Transverse colon (tissue), 4 donors: ENCODE data around the gene OPTC. TPM values are rescaled to one million over a fixed set of nuclear protein-coding genes. Genes with fewer than 3 reads are reported as not detected.
A peak's percentile ranks its signal among the peaks of the same experiment; 100 is the strongest.
"Not testable (repeated sequence)": the region's sequence is repeated elsewhere in the genome, so short reads cannot be mapped to it uniquely, and the experiment has no call there.

Source experiments
- DNase-seq: peaks from one replicate; pipeline ENCODE4 v3.0.0-alpha.2; 2019
- H3K27ac ChIP-seq, 4 donors: fragments of 200-600 bp; sonication (generic); 2 replicates each; pipeline ENCODE4 v1.5.1; 2016 to 2018; ENCODE audit warnings: inconsistent platforms in 4 of 4
- H3K27me3 ChIP-seq: fragments of 200-600 bp; sonication (generic); 2 replicates; pipeline ENCODE4 v1.5.1; 2017; ENCODE audit warnings: inconsistent platforms
- H3K36me3 ChIP-seq, 4 donors: fragments of 200-600 bp; sonication (generic); 2 replicates each; pipeline ENCODE4 v1.5.1; 2017 to 2019; ENCODE audit warnings: inconsistent platforms in 4 of 4
- H3K4me1 ChIP-seq, 4 donors: fragments of 200-600 bp; sonication (generic); 2 replicates each; pipeline ENCODE4 v1.5.1; 2017 to 2020; ENCODE audit warnings: inconsistent platforms in 4 of 4
- H3K4me3 ChIP-seq, 4 donors: fragments of 200-600 bp; sonication (generic); 1 replicate in 1 of 4; 2 replicates in 3 of 4; pipeline versions ENCODE4 v1.5.1 to v1.6.1; 2017 to 2019; ENCODE audit warnings: inconsistent platforms in 4 of 4
- H3K9me3 ChIP-seq, 2 donors: fragments of 200-600 bp; sonication (generic); 2 replicates each; pipeline ENCODE4 v1.5.1; 2017 to 2019; ENCODE audit warnings: inconsistent platforms in 2 of 2
- CTCF ChIP-seq, 5 experiments: fragments of 200-600 bp in 3 of 5; fragments of 450-650 bp in 2 of 5; sonication (generic) in 3 of 5; IDR thresholded peaks; 1 replicate in 2 of 5; 2 replicates in 3 of 5; pipeline ENCODE4 v1.5.1; 2016 to 2017; ENCODE audit warnings: antibody characterized with exemption in 5 of 5, inconsistent platforms in 3 of 5, mild to moderate bottlenecking in 2 of 5, moderate library complexity in 1 of 5
- EP300 ChIP-seq: sonication (generic); formaldehyde crosslinking; IDR thresholded peaks from one replicate; pipeline ENCODE4 v1.6.1; 2017; ENCODE audit warnings: antibody characterized with exemption, low read depth
- POLR2A ChIP-seq: fragments of 450-650 bp; IDR thresholded peaks from one replicate; pipeline ENCODE4 v1.6.1; 2016; ENCODE audit warnings: antibody characterized with exemption, mild to moderate bottlenecking, moderate library complexity
- POLR2AphosphoS5 ChIP-seq, 3 donors: sonication (generic); formaldehyde crosslinking; IDR thresholded peaks; one replicate each; pipeline ENCODE4 v1.6.1; 2016; ENCODE audit warnings: antibody characterized with exemption in 3 of 3
- WGBS, 2 donors: methylation state at CpG; one replicate each; pipeline ENCODE4 v1.1.5; 2018; ENCODE audit warnings: low coverage in 1 of 2; 5-methylcytosine and 5-hydroxymethylcytosine counted together
- in situ Hi-C, 4 donors: fragments of 200-750 bp; cut with MboI; loops; one replicate each; pipeline versions ENCODE4 v1.15.0 to v1.15.1; 2017; ENCODE audit warnings: low sequenced_read_pairs in 3 of 4, low pct_ligation_motif_present in 1 of 4, low pct_unique_long_range_greater_than_20kb in 1 of 4
- intact Hi-C: fragments of 100-400 bp; cut with DNase I; formaldehyde crosslinking; loops from one replicate; pipeline ENCODE4 v1.15.1; 2023; ENCODE audit warnings: low total_unique reads
- total RNA-seq, 4 donors: library from RNA; depleted of rRNA; stranded (reverse); fragments of >200 nt; gene quantifications; one replicate each; pipeline ENCODE4 v1.1.0, GENCODE V29; 2016

OPTC gene
- not detected for total RNA-seq

DNA sequence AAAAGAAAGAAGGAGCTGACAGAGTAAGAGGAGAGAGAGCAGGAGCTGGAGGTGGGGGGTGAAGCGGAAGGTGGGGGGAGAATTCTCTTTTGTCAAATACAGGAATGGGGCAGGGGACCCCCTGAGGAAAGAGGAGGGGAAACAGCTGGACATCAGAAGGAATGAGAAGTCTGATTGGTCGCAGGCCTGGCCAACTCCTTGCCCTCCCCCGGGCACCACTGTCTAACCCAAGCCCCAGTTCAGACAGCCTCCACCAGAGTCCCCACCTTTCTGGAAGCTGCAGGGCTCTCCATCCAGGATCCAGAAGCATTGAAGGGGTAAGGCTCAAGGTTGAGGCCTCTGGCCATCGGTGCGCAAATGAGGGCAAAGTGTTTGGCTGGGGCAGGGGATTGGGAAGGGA, at the start of gene OPTC:
Gene OPTC (plus strand): TSS at position 253 of the 400 bp plus-strand sequence. CDS start 1,853 bp downstream, outside the sequence.
- no peaks in the 10 kb centered on the region for H3K36me3 ChIP-seq
- in situ Hi-C loops: loop anchor here in 1 of 4 donors (25.0 kb wide), 1 partner anchor 132 kb away; the partner anchor contains the start of gene FMOD
- TF ChIP-seq POLR2AphosphoS5 (IDR thresholded peaks at IDR 0.05): no peak
- TF ChIP-seq EP300: no peak
- no peak for TF ChIP-seq POLR2A
- TF ChIP-seq CTCF (IDR thresholded peaks at IDR 0.05): no peak
- no peak within 1 kb of the TSS for H3K4me3 ChIP-seq
- DNase-seq: no peak
- intact Hi-C loops: no loop called here
- H3K9me3 ChIP-seq: no peaks in the 10 kb centered on the region
- 71 to 89% methylated on average over 2 to 5 of the region's 5 CpGs for WGBS, 2 donors
- no peak within 1 kb of the TSS for H3K27ac ChIP-seq
- no peaks in the 10 kb centered on the region for H3K4me1 ChIP-seq
- no peaks in the 10 kb centered on the region for H3K27me3 ChIP-seq

DNA sequence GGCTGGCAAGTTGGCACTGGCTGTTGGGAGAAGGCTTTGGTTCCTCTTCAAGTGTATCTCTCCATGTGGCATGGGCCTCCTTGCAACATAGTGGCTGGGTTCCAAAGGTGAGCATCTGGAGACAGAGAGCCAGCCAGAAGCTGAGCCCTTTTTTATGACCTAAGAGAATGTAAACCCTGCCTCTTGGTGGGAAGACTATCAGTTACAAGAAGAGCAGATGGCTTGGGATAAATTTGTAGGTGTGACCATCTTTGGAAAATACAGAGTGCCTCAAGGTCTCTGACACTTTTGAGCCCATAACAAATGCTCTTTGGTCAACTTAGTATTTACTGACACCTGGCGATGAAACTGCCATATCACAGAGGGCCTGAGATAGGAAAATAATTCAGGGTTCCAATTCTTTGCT, 49.8 kb upstream of the OPTC start:
- H3K27ac ChIP-seq: no peak overlapping the region
- peak; percentile 36 for DNase-seq
- H3K27me3 ChIP-seq: no peaks in the 10 kb centered on the region
- H3K36me3 ChIP-seq: no peaks in the 10 kb centered on the region
- peaks cover 13 to 30% (median 18%) of the 10 kb centered on the region in 4 donors for H3K4me1 ChIP-seq
- H3K4me3 ChIP-seq: no peak overlapping the region
- intact Hi-C loops (loop anchor here (5.0 kb wide), 1 partner anchor 43 kb away; no protein-coding TSS in a partner anchor), in situ Hi-C loops (loop anchor here in 3 of 4 donors (5.0 to 25.0 kb wide), 4 partner anchors 99 to 182 kb away; no protein-coding TSS in a partner anchor)
- peaks cover 4 to 5% of the 10 kb centered on the region in 2 donors for H3K9me3 ChIP-seq
- TF ChIP-seq EP300 (no peak), CTCF (IDR thresholded peaks at IDR 0.05) (peak in 2 of 5 experiments; percentile 18 to 43), POLR2AphosphoS5 (IDR thresholded peaks at IDR 0.05) (peak in 2 of 3 donors; percentile 6 to 23), POLR2A (no peak)
- WGBS, 2 donors: 57% methylated on average over 1 of the region's 1 CpG; no CpG with 5 or more reads in 1 of the 2 donors

- Histone ChIP-seq H3K27me3 (no peaks in the 10 kb centered on the region), H3K4me1 (peaks cover 0 to 8% (median 2%) of the 10 kb centered on the region in 4 donors), H3K27ac (peak overlapping the region in 2 of 4 donors; percentile 38 to 57), H3K9me3 (peaks cover 4 to 5% of the 10 kb centered on the region in 2 donors), H3K36me3 (no peaks in the 10 kb centered on the region), H3K4me3 (no peak overlapping the region)
- no peak for TF ChIP-seq POLR2AphosphoS5 (IDR thresholded peaks at IDR 0.05)
- in situ Hi-C loops (loop anchor here in 3 of 4 donors (10.0 to 25.0 kb wide), 3 partner anchors 102 to 185 kb away; no protein-coding TSS in a partner anchor), intact Hi-C loops (no loop called here)
- 57 to 67% methylated on average over 2 of the region's 2 CpGs for WGBS, 2 donors
- no peak for DNase-seq
These were observed 46.8 kb upstream of the OPTC start for GRCh38 chr1:203447151-203447550.

DNA sequence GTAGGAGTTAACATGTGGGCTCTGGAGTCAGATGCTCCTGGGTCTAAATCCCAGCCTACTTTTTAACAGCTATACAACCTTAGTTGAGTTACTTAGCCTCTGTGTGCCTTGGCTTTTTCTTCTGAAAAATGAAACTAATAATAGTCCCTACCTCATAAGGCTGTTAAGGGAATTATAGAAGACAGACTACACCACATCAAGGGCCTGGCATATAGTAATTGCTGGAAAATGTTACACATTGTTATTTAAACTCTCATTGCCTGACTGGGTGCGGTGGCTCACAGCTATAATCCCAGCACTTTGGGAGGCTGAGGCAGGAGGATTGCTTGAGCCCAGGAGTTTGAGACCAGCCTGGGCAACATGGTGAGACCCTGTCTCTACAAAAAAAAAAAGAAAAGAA, 46.4 kb upstream of the OPTC start:
- DNase-seq, H3K9me3 ChIP-seq, H3K36me3 ChIP-seq, H3K4me3 ChIP-seq, intact Hi-C loops, H3K4me1 ChIP-seq, H3K27me3 ChIP-seq: not testable (repeated sequence)
- H3K27ac ChIP-seq: peak overlapping the region; percentile 38 to 61 (median 55)
- 79 to 80% methylated on average over 1 of the region's 1 CpG for WGBS, 2 donors
- TF ChIP-seq POLR2AphosphoS5 (IDR thresholded peaks at IDR 0.05): peak in 2 of 3 donors; percentile 26 to 51
- in situ Hi-C loops: loop anchor here in 3 of 4 donors (10.0 to 25.0 kb wide), 3 partner anchors 103 to 185 kb away; no protein-coding TSS in a partner anchor

- Histone ChIP-seq H3K9me3 (peaks cover 4 to 5% of the 10 kb centered on the region in 2 donors), H3K4me3 (no peak overlapping the region), H3K4me1 (peaks cover 0 to 8% (median 2%) of the 10 kb centered on the region in 4 donors), H3K27ac (peak overlapping the region; percentile 38 to 61 (median 55)), H3K27me3 (no peaks in the 10 kb centered on the region), H3K36me3 (no peaks in the 10 kb centered on the region)
- TF ChIP-seq CTCF (IDR thresholded peaks at IDR 0.05) (no peak), POLR2AphosphoS5 (IDR thresholded peaks at IDR 0.05) (peak in 2 of 3 donors; percentile 15 to 47)
- in situ Hi-C loops: loop anchor here in 3 of 4 donors (10.0 to 25.0 kb wide), 3 partner anchors 104 to 186 kb away; no protein-coding TSS in a partner anchor
- intact Hi-C loops: no loop called here
- DNase-seq: no peak
- 55 to 57% methylated on average over 3 to 9 of the region's 9 CpGs for WGBS, 2 donors
These were observed 45.4 kb upstream of the OPTC start for GRCh38 chr1:203448521-203449061.
